Mammary epithelial cell (primary cell): ENCODE data around the gene SPRYD7.

Source experiments
- EZH2 ChIP-seq: IDR thresholded peaks from 2 replicates; pipeline ENCODE4 v1.6.1; 2012; ENCODE audit warnings: low read length, inconsistent platforms, borderline replicate concordance
- TF ChIP-seq, protein P1 (sequence below), 2 donors: IDR thresholded peaks in 1 of 2; conservative IDR thresholded peaks in 1 of 2; 2 replicates each; pipeline ENCODE4 v1.5.1; 2011 to 2012; ENCODE audit warnings: inconsistent platforms in 2 of 2, low read length in 2 of 2, mild to moderate bottlenecking in 2 of 2, control low read depth in 1 of 2, low read depth in 1 of 2; ENCODE audit not compliant: insufficient read depth in 1 of 2; ENCODE audit errors: extremely low read depth in 1 of 2

DNA sequence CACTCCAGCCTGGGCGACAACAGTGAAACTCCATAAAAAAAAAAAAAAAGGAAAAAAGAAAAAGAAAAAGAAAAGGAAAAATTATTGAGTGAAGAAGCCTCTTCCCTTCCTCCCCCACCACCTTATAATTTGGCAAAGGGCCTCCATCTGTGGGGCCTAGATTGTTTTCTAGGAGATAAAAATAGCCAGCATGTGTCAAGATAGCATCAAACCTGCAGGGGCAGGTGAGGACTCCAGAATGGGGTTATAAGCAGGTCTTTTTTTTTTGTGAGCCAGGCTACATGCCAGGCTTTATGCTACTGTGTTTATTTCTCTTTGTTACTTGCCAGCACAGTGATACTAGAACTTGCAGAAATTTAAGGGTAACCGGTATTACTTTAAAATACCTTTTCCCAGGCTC, 49.0 kb upstream of the SPRYD7 start:
- TF ChIP-seq, protein P1, sequence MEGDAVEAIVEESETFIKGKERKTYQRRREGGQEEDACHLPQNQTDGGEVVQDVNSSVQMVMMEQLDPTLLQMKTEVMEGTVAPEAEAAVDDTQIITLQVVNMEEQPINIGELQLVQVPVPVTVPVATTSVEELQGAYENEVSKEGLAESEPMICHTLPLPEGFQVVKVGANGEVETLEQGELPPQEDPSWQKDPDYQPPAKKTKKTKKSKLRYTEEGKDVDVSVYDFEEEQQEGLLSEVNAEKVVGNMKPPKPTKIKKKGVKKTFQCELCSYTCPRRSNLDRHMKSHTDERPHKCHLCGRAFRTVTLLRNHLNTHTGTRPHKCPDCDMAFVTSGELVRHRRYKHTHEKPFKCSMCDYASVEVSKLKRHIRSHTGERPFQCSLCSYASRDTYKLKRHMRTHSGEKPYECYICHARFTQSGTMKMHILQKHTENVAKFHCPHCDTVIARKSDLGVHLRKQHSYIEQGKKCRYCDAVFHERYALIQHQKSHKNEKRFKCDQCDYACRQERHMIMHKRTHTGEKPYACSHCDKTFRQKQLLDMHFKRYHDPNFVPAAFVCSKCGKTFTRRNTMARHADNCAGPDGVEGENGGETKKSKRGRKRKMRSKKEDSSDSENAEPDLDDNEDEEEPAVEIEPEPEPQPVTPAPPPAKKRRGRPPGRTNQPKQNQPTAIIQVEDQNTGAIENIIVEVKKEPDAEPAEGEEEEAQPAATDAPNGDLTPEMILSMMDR (conservative IDR thresholded peaks at IDR 0.05 in 1 of 2, IDR thresholded peaks at IDR 0.05 in 1 of 2; ENCODE audit: extremely low read depth in 1 of 2, insufficient read depth in 1 of 2, low read depth in 1 of 2, low read length in 2 of 2) = no peak
- TF ChIP-seq EZH2 = no peak
